GM12872 (cell line): ENCODE data around the gene MOCS1.

Experiments used
- CTCF ChIP-seq: IDR thresholded peaks from 3 replicates; pipeline ENCODE4 v1.5.1; 2011; ENCODE audit warnings: low read depth, mild to moderate bottlenecking, low read length, moderate library complexity; ENCODE audit not compliant: insufficient read depth

MOCS1 gene

GRCh38 chr6:39920157-39920556 lies 14.1 kb downstream of the MOCS1 start:
- TF ChIP-seq CTCF = no peak

GRCh38 chr6:39918831-39919230 lies 15.4 kb downstream of the MOCS1 start:
- no peak for TF ChIP-seq CTCF

GRCh38 chr6:39917981-39918380 lies 16.3 kb downstream of the MOCS1 start:
- TF ChIP-seq CTCF = no peak

DNA sequence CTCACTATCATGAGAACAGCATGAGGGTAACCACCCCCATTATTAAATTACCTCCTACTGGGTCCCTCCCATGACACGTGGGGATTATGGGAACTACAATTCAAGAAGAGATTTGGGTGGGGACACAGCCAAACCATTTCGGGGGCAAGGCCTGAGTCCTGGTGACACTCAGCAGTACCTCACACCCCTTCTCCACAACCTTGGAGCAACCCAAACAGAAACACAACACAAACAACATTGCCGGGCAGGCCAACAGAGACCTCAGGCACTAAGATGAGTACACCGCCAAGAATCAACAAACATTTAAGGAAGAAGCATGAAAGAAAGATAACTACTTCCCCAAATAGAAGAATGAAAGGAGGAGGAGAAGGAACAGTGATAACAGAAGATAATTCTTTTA lies 16.9 kb downstream of the MOCS1 start:
- no peak for TF ChIP-seq CTCF

- no peak for TF ChIP-seq CTCF
Measured at GRCh38 chr6:39915866-39916265, 18.4 kb downstream of the MOCS1 start.

- no peak for TF ChIP-seq CTCF
Measured at GRCh38 chr6:39914239-39914638, 20.0 kb downstream of the MOCS1 start.

GRCh38 chr6:39913391-39913916 lies 20.8 kb downstream of the MOCS1 start:
- no peak for TF ChIP-seq CTCF
